Prostate gland (tissue), 2 donors: Measurements from ENCODE around the gene SERPINH1.

Experiments used
- POLR2A ChIP-seq: fragments of 450-650 bp; IDR thresholded peaks from one replicate; pipeline ENCODE4 v1.6.1; 2016; ENCODE audit warnings: antibody characterized with exemption, mild to moderate bottlenecking
- TF ChIP-seq, protein P1 (sequence below), 4 experiments: fragments of 200-600 bp in 2 of 4; fragments of 450-650 bp in 2 of 4; sonication (generic) in 2 of 4; IDR thresholded peaks; 1 replicate in 3 of 4; 2 replicates in 1 of 4; pipeline ENCODE4 v1.5.1; 2016 to 2019; ENCODE audit warnings: antibody characterized with exemption in 4 of 4, mild to moderate bottlenecking in 2 of 4, moderate library complexity in 2 of 4

GRCh38 chr11:75561426-75562047 is 516 bp upstream of the SERPINH1 start:
- TF ChIP-seq, protein P1, sequence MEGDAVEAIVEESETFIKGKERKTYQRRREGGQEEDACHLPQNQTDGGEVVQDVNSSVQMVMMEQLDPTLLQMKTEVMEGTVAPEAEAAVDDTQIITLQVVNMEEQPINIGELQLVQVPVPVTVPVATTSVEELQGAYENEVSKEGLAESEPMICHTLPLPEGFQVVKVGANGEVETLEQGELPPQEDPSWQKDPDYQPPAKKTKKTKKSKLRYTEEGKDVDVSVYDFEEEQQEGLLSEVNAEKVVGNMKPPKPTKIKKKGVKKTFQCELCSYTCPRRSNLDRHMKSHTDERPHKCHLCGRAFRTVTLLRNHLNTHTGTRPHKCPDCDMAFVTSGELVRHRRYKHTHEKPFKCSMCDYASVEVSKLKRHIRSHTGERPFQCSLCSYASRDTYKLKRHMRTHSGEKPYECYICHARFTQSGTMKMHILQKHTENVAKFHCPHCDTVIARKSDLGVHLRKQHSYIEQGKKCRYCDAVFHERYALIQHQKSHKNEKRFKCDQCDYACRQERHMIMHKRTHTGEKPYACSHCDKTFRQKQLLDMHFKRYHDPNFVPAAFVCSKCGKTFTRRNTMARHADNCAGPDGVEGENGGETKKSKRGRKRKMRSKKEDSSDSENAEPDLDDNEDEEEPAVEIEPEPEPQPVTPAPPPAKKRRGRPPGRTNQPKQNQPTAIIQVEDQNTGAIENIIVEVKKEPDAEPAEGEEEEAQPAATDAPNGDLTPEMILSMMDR (IDR thresholded peaks at IDR 0.05), result no peak
- no peak for TF ChIP-seq POLR2A
